HL-60 (cell line): ENCODE results near the gene GPR84.

Experiments
- DNase-seq, 2 experiments: peaks; one replicate each; pipeline ENCODE4 v3.0.0-alpha.2; 2010 to 2020; ENCODE audit warnings: low read depth in 1 of 2, low spot score in 1 of 2
- H3K27ac ChIP-seq: fragments of 250-450 bp; sonication (Bioruptor Pico); replicated peaks from 2 replicates; pipeline ENCODE4 v1.5.1; 2020; ENCODE audit warnings: mild to moderate bottlenecking, moderate library complexity
- H3K27me3 ChIP-seq: fragments of 250-450 bp; sonication (Bioruptor Pico); 2 replicates; pipeline ENCODE4 v1.5.1; 2021; ENCODE audit warnings: mild to moderate bottlenecking, moderate library complexity; ENCODE audit not compliant: insufficient read depth, poor library complexity, severe bottlenecking
- H3K4me3 ChIP-seq: replicated peaks from 2 replicates; pipeline ENCODE4 v1.5.1; 2011; ENCODE audit warnings: mild to moderate bottlenecking, control low read depth, low read length; ENCODE audit not compliant: insufficient read depth
- GABPA ChIP-seq: IDR thresholded peaks from 2 replicates; pipeline ENCODE4 v1.6.1; 2012; ENCODE audit warnings: low read depth
- POLR2AphosphoS5 ChIP-seq: IDR thresholded peaks from 2 replicates; pipeline ENCODE4 v1.6.1; 2012; ENCODE audit warnings: low read depth
- SPI1 ChIP-seq: IDR thresholded peaks from 2 replicates; pipeline ENCODE4 v1.6.1; 2012; ENCODE audit warnings: low read depth, mild to moderate bottlenecking, borderline replicate concordance
- TF ChIP-seq, protein P1 (sequence below): IDR thresholded peaks from one replicate; pipeline ENCODE4 v1.5.1; 2011; ENCODE audit warnings: low read length, control low read depth, inconsistent platforms; ENCODE audit not compliant: insufficient read depth
- TF ChIP-seq, protein P2 (sequence below): IDR thresholded peaks from 2 replicates; pipeline ENCODE4 v1.6.1; 2012; ENCODE audit warnings: low read depth; ENCODE audit not compliant: insufficient replicate concordance

GPR84 gene

DNA sequence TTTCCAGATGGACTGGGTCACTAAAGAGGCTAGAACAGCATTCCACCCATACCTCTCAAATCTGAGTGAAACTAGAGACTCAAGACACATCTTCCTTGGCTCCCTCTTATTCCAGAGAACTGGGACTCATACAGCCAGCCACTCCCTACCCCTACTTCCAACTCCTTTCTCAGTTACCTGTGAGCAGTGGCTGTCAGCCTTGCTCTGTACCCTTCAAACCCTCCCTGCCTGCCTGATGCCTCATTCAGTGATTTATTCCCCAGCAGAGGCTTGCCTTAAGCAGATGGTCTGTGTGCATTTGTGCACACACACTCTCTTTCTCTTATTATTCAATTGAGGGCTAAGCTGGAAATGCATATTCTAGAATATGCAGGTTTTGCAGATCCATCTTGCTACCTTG is 14.6 kb downstream of the GPR84 start:
- no peak for DNase-seq
- TF ChIP-seq POLR2AphosphoS5 (no peak), SPI1 (no peak), GABPA (no peak)
- TF ChIP-seq, protein P1, sequence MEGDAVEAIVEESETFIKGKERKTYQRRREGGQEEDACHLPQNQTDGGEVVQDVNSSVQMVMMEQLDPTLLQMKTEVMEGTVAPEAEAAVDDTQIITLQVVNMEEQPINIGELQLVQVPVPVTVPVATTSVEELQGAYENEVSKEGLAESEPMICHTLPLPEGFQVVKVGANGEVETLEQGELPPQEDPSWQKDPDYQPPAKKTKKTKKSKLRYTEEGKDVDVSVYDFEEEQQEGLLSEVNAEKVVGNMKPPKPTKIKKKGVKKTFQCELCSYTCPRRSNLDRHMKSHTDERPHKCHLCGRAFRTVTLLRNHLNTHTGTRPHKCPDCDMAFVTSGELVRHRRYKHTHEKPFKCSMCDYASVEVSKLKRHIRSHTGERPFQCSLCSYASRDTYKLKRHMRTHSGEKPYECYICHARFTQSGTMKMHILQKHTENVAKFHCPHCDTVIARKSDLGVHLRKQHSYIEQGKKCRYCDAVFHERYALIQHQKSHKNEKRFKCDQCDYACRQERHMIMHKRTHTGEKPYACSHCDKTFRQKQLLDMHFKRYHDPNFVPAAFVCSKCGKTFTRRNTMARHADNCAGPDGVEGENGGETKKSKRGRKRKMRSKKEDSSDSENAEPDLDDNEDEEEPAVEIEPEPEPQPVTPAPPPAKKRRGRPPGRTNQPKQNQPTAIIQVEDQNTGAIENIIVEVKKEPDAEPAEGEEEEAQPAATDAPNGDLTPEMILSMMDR: no peak
- TF ChIP-seq, protein P2, sequence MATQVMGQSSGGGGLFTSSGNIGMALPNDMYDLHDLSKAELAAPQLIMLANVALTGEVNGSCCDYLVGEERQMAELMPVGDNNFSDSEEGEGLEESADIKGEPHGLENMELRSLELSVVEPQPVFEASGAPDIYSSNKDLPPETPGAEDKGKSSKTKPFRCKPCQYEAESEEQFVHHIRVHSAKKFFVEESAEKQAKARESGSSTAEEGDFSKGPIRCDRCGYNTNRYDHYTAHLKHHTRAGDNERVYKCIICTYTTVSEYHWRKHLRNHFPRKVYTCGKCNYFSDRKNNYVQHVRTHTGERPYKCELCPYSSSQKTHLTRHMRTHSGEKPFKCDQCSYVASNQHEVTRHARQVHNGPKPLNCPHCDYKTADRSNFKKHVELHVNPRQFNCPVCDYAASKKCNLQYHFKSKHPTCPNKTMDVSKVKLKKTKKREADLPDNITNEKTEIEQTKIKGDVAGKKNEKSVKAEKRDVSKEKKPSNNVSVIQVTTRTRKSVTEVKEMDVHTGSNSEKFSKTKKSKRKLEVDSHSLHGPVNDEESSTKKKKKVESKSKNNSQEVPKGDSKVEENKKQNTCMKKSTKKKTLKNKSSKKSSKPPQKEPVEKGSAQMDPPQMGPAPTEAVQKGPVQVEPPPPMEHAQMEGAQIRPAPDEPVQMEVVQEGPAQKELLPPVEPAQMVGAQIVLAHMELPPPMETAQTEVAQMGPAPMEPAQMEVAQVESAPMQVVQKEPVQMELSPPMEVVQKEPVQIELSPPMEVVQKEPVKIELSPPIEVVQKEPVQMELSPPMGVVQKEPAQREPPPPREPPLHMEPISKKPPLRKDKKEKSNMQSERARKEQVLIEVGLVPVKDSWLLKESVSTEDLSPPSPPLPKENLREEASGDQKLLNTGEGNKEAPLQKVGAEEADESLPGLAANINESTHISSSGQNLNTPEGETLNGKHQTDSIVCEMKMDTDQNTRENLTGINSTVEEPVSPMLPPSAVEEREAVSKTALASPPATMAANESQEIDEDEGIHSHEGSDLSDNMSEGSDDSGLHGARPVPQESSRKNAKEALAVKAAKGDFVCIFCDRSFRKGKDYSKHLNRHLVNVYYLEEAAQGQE: no peak
- Histone ChIP-seq H3K4me3 (no peak overlapping the region), H3K27me3 (no peaks in the 10 kb centered on the region), H3K27ac (no peak overlapping the region)

DNA sequence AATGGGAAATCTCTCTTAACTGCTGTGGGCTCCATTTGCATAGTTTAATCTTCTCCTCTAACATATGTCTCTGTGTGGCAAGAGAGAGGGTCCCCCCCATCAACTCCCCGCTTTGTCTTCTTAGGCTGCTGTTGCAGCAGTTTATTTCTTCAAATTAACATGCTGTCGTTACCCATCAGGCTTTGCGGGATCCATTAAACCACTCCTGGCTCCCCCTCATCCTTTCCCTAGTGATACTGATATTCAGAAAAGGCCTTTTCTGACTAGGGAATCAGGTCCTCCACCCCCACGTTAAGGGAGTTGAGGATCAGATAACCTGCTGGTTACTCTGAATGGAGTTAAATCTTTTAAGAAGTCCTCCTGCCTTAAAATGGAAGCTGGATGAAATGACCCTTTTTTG is 15.2 kb downstream of the GPR84 start:
- no peaks in the 10 kb centered on the region for H3K27me3 ChIP-seq
- no peak overlapping the region for H3K27ac ChIP-seq
- H3K4me3 ChIP-seq: no peak overlapping the region
- no peak for DNase-seq
- no peak for TF ChIP-seq GABPA
- TF ChIP-seq, protein P2: no peak
- TF ChIP-seq SPI1: no peak
- no peak for TF ChIP-seq POLR2AphosphoS5
- TF ChIP-seq, protein P1: no peak

DNA sequence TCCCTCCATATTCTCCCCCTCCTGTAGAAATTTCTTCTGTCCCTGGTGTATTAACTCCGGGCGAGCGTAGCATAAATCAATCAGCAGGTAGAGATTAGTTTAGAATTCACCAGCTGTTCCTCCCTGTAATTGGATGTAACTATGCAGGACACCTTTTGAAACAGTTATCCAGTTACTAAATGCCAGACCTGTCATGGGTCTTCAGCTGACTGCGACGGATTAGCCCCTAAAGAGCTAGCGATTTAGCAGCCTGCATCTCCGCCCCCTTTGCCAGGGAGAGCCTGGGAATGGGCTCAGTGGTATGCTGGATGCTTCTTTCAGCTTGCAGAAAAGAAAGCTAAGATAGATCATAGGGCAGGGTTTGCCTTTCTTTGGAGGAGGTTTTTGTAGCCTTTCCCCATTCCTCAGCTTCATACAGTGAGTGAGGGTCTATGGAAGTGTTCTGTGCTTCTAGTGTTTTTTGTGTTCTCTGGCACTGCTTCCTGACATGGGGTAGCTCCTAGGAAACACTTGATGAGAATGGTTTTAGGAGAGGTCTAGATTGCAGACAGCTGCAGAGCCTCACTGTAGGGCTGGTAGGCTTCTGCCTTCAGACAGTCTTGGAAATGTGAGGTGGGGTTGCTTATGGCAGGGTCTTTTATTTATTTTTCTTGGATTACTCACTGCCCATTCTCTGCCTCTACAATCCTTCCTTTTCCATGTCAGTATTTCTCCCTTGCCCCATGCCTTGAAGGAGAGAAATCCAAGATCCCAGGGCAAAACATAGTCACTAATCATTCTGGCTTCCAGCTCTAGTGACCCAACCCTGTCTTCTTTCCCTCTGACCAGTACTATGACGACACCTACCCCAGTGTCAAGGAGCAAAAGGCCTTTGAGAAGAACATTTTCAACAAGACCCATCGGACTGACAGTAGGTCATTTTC is 22.6 kb downstream of the GPR84 start:
- H3K27me3 ChIP-seq: no peaks in the 10 kb centered on the region
- no peak overlapping the region for H3K27ac ChIP-seq
- no peak for TF ChIP-seq GABPA
- H3K4me3 ChIP-seq: no peak overlapping the region
- no peak for DNase-seq

DNA sequence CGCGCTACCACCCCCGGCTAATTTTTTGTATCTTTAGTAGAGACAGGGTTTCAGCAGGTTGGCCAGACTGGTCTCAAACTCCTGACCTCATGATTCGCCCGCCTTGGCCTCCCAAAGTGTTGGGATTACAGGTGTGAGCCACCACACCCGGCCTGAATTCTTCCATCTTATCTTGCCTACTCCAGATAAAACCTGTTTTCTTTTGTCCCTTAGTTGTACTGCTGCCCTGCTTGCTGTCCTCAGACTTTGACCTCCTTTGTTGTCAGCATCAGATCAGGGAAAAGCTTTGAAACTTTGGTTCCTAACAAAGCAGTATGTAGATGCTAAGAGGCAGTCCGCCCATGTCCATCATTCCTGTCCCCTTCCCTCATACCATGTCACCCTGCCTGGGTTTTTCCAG is 23.4 kb downstream of the GPR84 start:
- Histone ChIP-seq H3K27ac (no peak overlapping the region), H3K27me3 (no peaks in the 10 kb centered on the region), H3K4me3 (no peak overlapping the region)
- DNase-seq: no peak
- TF ChIP-seq GABPA: no peak
- TF ChIP-seq, protein P1: no peak
- TF ChIP-seq, protein P2: no peak
- no peak for TF ChIP-seq SPI1
- TF ChIP-seq POLR2AphosphoS5: no peak
